BJ (cell line): ENCODE data around the gene PRR3. TPM values are rescaled to one million over a fixed set of nuclear protein-coding genes. Genes with fewer than 3 reads are reported as not detected.
A peak's percentile ranks its signal among the peaks of the same experiment; 100 is the strongest.

Source experiments
- CTCF ChIA-PET: fragments of 350-600 bp; formaldehyde crosslinking; extraction: SDS; loops from one replicate; lab custom pipeline; 2021; ENCODE audit warnings: antibody characterized with exemption, inconsistent platforms; lab: Yijun Ruan, JAX
- POLR2A ChIA-PET: fragments of 300-600 bp; sonication (Branson Sonifier 250); formaldehyde crosslinking; extraction: SDS; loops from one replicate; lab custom pipeline; 2021; ENCODE audit warnings: antibody characterized with exemption; lab: Charles Lee
- DNase-seq: peaks from one replicate; pipeline ENCODE4 v3.0.0-alpha.2; 2011; ENCODE audit warnings: low read depth
- H3K27me3 ChIP-seq: 2 replicates; pipeline ENCODE4 v1.6.0; 2011; ENCODE audit warnings: low read length; ENCODE audit not compliant: control insufficient read depth, insufficient read depth
- H3K36me3 ChIP-seq: 2 replicates; pipeline ENCODE4 v1.5.1; 2011; ENCODE audit warnings: low read length; ENCODE audit not compliant: control insufficient read depth, insufficient read depth
- H3K4me3 ChIP-seq: 2 replicates; pipeline ENCODE4 v1.5.1; 2011; ENCODE audit warnings: low read depth, mild to moderate bottlenecking, control low read depth, low read length
- CTCF ChIP-seq: IDR thresholded peaks from 2 replicates; pipeline ENCODE4 v1.5.1; 2011; ENCODE audit warnings: low read depth, mild to moderate bottlenecking, control low read depth, inconsistent platforms, low read length, moderate library complexity; ENCODE audit not compliant: insufficient read depth
- polyA plus RNA-seq: library from polyadenylated mRNA; depleted of rRNA; stranded (reverse); fragments of >200 nt; gene quantifications from 2 replicates; pipeline ENCODE4 v1.2.3, GENCODE V29; 2011

Gene PRR3
- polyA plus RNA-seq, 1 experiment: 15.8 TPM

- DNase-seq: no peak
- Histone ChIP-seq H3K4me3 (peak overlapping the region; percentile 65), H3K36me3 (peaks cover 18% of the 10 kb centered on the region), H3K27me3 (no peaks in the 10 kb centered on the region)
- ChIA-PET CTCF (interaction anchor here (1.7 to 5.3 kb wide), 5 partner anchors 10 to 74 kb away, joined by 5 to 37 read pairs (median 8); no protein-coding TSS in a partner anchor), POLR2A (no interaction called here)
- TF ChIP-seq CTCF: no peak
Observed at GRCh38 chr6:30555816-30556065, 1.4 kb upstream of the PRR3 start.

- peak; percentile 30 for DNase-seq
- no peak; the same call in 1 of the 2 replicates for TF ChIP-seq CTCF
- Histone ChIP-seq H3K27me3 (no peaks in the 10 kb centered on the region), H3K36me3 (peaks cover 14% of the 10 kb centered on the region), H3K4me3 (peak within 1 kb of the TSS; percentile 65)
- ChIA-PET CTCF (interaction anchor here (0.6 to 5.3 kb wide), 6 partner anchors 11 to 75 kb away, joined by 3 to 37 read pairs (median 7); partner anchors contain the start of gene ABCF1), POLR2A (no interaction called here)
Observed at GRCh38 chr6:30556066-30556905, 809 bp upstream of the PRR3 start, which contains the start of gene GNL1. Gene GNL1 (minus strand): TSS chr6:30556489. CDS start chr6:30556203, 286 bp downstream.

- DNase-seq: no peak
- H3K27me3 ChIP-seq: no peaks in the 10 kb centered on the region
- peak overlapping the region; percentile 65 for H3K4me3 ChIP-seq
- peaks cover 12% of the 10 kb centered on the region for H3K36me3 ChIP-seq
- ChIA-PET CTCF (interaction anchor here (0.5 to 5.3 kb wide), 2 partner anchors 12 to 74 kb away, joined by 4 to 37 read pairs; no protein-coding TSS in a partner anchor), POLR2A (interaction anchor here (1.0 kb wide), 1 partner anchor 14 kb away, joined by 3 read pairs; the partner anchor contains the start of gene ABCF1)
- TF ChIP-seq CTCF: no peak
Observed at GRCh38 chr6:30557683-30557981, 537 bp downstream of the PRR3 start.

GRCh38 chr6:30560930-30561329 is 3.8 kb downstream of the PRR3 start:
- POLR2A ChIA-PET: no interaction called here
- Histone ChIP-seq H3K27me3 (no peaks in the 10 kb centered on the region), H3K4me3 (no peak overlapping the region), H3K36me3 (peaks cover 5% of the 10 kb centered on the region)
- CTCF ChIA-PET: no interaction called here
- DNase-seq: no peak
- TF ChIP-seq CTCF: no peak

GRCh38 chr6:30562470-30563425 is 5.7 kb downstream of the PRR3 start:
- CTCF ChIA-PET: interaction anchor here (0.6 to 1.4 kb wide), 2 partner anchors 18 to 21 kb away, joined by 3 read pairs; no protein-coding TSS in a partner anchor
- POLR2A ChIA-PET: no interaction called here
- H3K27me3 ChIP-seq: no peaks in the 10 kb centered on the region
- no peak for TF ChIP-seq CTCF
- H3K36me3 ChIP-seq: peaks cover 5% of the 10 kb centered on the region
- DNase-seq: no peak
- H3K4me3 ChIP-seq: no peak overlapping the region
